HEK293 (cell line): ENCODE measurements around the gene PI4KB.

ENCODE experiments used
- FEZF1 ChIP-seq: fragments of 450-650 bp; formaldehyde crosslinking; IDR thresholded peaks from 2 replicates; pipeline ENCODE4 v1.5.1; 2016; ENCODE audit warnings: missing biosample characterization, missing genetic modification characterization
- HOXA7 ChIP-seq: sonication (generic); formaldehyde crosslinking; IDR thresholded peaks from 2 replicates; pipeline ENCODE4 v1.8.1; 2022; ENCODE audit warnings: missing genetic modification reagents, borderline replicate concordance
- IKZF3 ChIP-seq: fragments of 450-650 bp; IDR thresholded peaks from 2 replicates; pipeline ENCODE4 v1.5.0; 2018; ENCODE audit warnings: missing biosample characterization, mild to moderate bottlenecking, missing genetic modification characterization, moderate library complexity
- KLF8 ChIP-seq: fragments of 450-650 bp; formaldehyde crosslinking; IDR thresholded peaks from 2 replicates; pipeline ENCODE4 v1.5.1; 2016; ENCODE audit warnings: missing biosample characterization, missing genetic modification characterization
- RBAK ChIP-seq: fragments of 450-650 bp; formaldehyde crosslinking; IDR thresholded peaks from 2 replicates; pipeline ENCODE4 v1.5.1; 2016; ENCODE audit warnings: missing biosample characterization, missing genetic modification characterization
- SETDB1 ChIP-seq: IDR thresholded peaks from one replicate; pipeline ENCODE4 v1.6.1; 2017; ENCODE audit warnings: mild to moderate bottlenecking, low read length, moderate library complexity, mixed read lengths; ENCODE audit not compliant: insufficient read length
- TCF7L2 ChIP-seq: IDR thresholded peaks from 2 replicates; pipeline ENCODE4 v1.6.1; 2011; ENCODE audit warnings: low read depth, mild to moderate bottlenecking, inconsistent platforms, low read length, moderate library complexity, borderline replicate concordance
- YY2 ChIP-seq: fragments of 450-650 bp; formaldehyde crosslinking; IDR thresholded peaks from 2 replicates; pipeline ENCODE4 v1.5.1; 2016; ENCODE audit warnings: missing biosample characterization, missing genetic modification characterization
- ZBTB20 ChIP-seq: fragments of 450-650 bp; formaldehyde crosslinking; IDR thresholded peaks from 2 replicates; pipeline ENCODE4 v1.5.1; 2016; ENCODE audit warnings: missing biosample characterization, missing genetic modification characterization
- ZBTB26 ChIP-seq: fragments of 450-650 bp; formaldehyde crosslinking; optimal IDR thresholded peaks from 2 replicates; pipeline ENCODE3; 2016; ENCODE audit warnings: missing biosample characterization, mild to moderate bottlenecking, missing genetic modification characterization
- ZBTB49 ChIP-seq: fragments of 450-650 bp; formaldehyde crosslinking; IDR thresholded peaks from 2 replicates; pipeline ENCODE4 v1.5.1; 2016; ENCODE audit warnings: missing biosample characterization, missing genetic modification characterization, low read depth
- ZNF155 ChIP-seq: fragments of 450-650 bp; formaldehyde crosslinking; IDR thresholded peaks from 2 replicates; pipeline ENCODE4 v1.5.1; 2016; ENCODE audit warnings: missing biosample characterization, missing genetic modification characterization
- ZNF175 ChIP-seq: fragments of 450-650 bp; formaldehyde crosslinking; IDR thresholded peaks from 2 replicates; pipeline ENCODE4 v1.5.1; 2016; ENCODE audit warnings: missing biosample characterization, missing genetic modification characterization
- ZNF184 ChIP-seq: fragments of 450-650 bp; IDR thresholded peaks from 2 replicates; pipeline ENCODE4 v1.5.1; 2018; ENCODE audit warnings: missing biosample characterization, mild to moderate bottlenecking, missing genetic modification characterization
- ZNF221 ChIP-seq: fragments of 450-650 bp; formaldehyde crosslinking; IDR thresholded peaks from 2 replicates; pipeline ENCODE4 v1.5.1; 2017; ENCODE audit warnings: missing biosample characterization, missing genetic modification characterization, borderline replicate concordance
- ZNF223 ChIP-seq: fragments of 450-650 bp; formaldehyde crosslinking; IDR thresholded peaks from 2 replicates; pipeline ENCODE4 v1.5.1; 2016; ENCODE audit warnings: missing biosample characterization, missing genetic modification characterization
- ZNF335 ChIP-seq: fragments of 450-650 bp; formaldehyde crosslinking; conservative IDR thresholded peaks from 2 replicates; pipeline ENCODE4 v1.5.1; 2016; ENCODE audit warnings: missing biosample characterization, missing genetic modification characterization
- ZNF449 ChIP-seq: fragments of 450-650 bp; formaldehyde crosslinking; IDR thresholded peaks from 2 replicates; pipeline ENCODE4 v1.5.1; 2017; ENCODE audit warnings: missing biosample characterization, mild to moderate bottlenecking, missing genetic modification characterization, moderate library complexity
- ZNF514 ChIP-seq: fragments of 450-650 bp; formaldehyde crosslinking; IDR thresholded peaks from 2 replicates; pipeline ENCODE4 v1.5.1; 2016; ENCODE audit warnings: missing biosample characterization, missing genetic modification characterization
- ZNF529 ChIP-seq: fragments of 450-650 bp; formaldehyde crosslinking; IDR thresholded peaks from 2 replicates; pipeline ENCODE4 v1.5.1; 2017; ENCODE audit warnings: missing genetic modification characterization, missing biosample characterization; ENCODE audit not compliant: insufficient replicate concordance
- ZNF558 ChIP-seq: fragments of 450-650 bp; formaldehyde crosslinking; IDR thresholded peaks from 2 replicates; pipeline ENCODE4 v1.5.1; 2016; ENCODE audit warnings: missing biosample characterization, missing genetic modification characterization
- ZNF571 ChIP-seq: fragments of 450-650 bp; formaldehyde crosslinking; IDR thresholded peaks from 2 replicates; pipeline ENCODE4 v1.5.0; 2017; ENCODE audit warnings: missing biosample characterization, missing genetic modification characterization
- ZNF610 ChIP-seq: fragments of 450-650 bp; formaldehyde crosslinking; IDR thresholded peaks from 2 replicates; pipeline ENCODE4 v1.5.1; 2016; ENCODE audit warnings: missing biosample characterization, missing genetic modification characterization, borderline replicate concordance
- ZNF777 ChIP-seq: fragments of 450-650 bp; formaldehyde crosslinking; IDR thresholded peaks from 2 replicates; pipeline ENCODE4 v1.5.1; 2017; ENCODE audit warnings: missing biosample characterization, missing genetic modification characterization, borderline replicate concordance
- ZNF785 ChIP-seq: fragments of 450-650 bp; formaldehyde crosslinking; IDR thresholded peaks from 2 replicates; pipeline ENCODE4 v1.5.1; 2016; ENCODE audit warnings: missing biosample characterization, missing genetic modification characterization
- ZNF830 ChIP-seq: fragments of 450-650 bp; IDR thresholded peaks from 2 replicates; pipeline ENCODE4 v1.5.0; 2018; ENCODE audit warnings: missing biosample characterization, missing genetic modification characterization, low read depth, mild to moderate bottlenecking, moderate library complexity
- ZSCAN18 ChIP-seq: fragments of 450-650 bp; formaldehyde crosslinking; IDR thresholded peaks from 2 replicates; pipeline ENCODE4 v1.5.1; 2016; ENCODE audit warnings: missing biosample characterization, missing genetic modification characterization
- ZSCAN30 ChIP-seq: fragments of 450-650 bp; IDR thresholded peaks from 2 replicates; pipeline ENCODE4 v1.5.1; 2018; ENCODE audit warnings: missing biosample characterization, mild to moderate bottlenecking, missing genetic modification characterization, moderate library complexity
- TF ChIP-seq, protein P1 (sequence below): fragments of 450-650 bp; formaldehyde crosslinking; IDR thresholded peaks from 2 replicates; pipeline ENCODE4 v1.5.1; 2016; ENCODE audit warnings: missing biosample characterization, missing genetic modification characterization

PI4KB gene

DNA sequence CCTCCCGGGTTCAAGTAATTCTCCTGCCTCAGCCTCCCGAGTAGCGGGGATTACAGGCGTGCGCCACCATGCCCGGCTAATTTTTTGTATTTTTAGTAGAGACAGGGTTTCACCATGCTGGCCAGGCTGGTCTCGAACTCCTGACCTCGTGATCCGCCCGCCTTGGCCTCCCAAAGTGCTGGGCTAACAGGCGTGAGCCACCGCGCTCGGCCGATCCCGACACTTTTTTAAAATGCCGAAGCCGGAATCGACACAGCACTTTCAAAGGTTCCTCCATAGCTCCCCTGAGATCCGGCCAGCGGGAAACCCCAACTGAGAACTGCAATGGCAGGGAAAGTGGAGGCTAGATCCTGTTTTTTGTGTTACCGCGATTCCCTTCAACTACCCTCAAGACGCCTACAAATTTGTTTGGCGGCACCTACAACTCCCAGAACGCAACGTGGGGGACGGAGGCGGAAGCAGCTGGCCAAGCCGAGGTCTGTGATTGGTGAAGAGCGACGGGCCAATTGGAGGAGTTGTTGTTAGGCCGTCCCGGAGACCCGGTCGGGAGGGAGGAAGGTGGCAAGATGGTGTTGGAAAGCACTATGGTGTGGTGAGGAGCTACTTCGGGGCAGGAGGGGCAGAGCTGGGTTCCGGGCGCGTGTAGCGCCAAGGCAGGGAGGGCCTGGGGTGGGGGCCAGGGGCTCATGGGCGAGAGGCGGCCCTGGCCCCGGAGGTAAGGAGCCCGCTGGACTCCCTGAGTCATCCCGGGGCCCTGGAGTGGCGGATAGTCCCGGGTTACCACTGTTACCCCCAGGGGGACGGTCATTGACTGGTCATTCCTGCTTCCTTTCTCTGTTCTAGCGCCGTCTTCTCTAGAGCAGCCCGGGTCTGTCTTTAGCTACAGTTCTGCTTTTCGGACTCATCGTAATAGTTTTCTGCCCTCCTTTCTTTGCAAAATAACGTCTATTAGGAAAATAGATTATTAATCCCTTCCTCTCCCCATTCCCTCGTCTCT is 72.7 kb downstream of the PI4KB start, which contains the start of gene PSMD4 (continued):
- TF ChIP-seq ZNF221 (tag by site-specific recombination) (no peak), FEZF1 (tag by site-specific recombination) (no peak), ZNF184 (tag by site-specific recombination) (no peak), ZNF785 (tag by site-specific recombination) (peak; percentile 84; the same call in 1 of the 2 replicates), HOXA7 (no peak), ZNF610 (tag by site-specific recombination) (no peak), TCF7L2 (no peak), YY2 (peak; percentile 70), RBAK (tag by site-specific recombination) (no peak), ZSCAN18 (tag by site-specific recombination) (no peak), ZNF571 (tag by site-specific recombination) (no peak), ZNF335 (tag by site-specific recombination) (peak; percentile 86), ZNF529 (tag by site-specific recombination) (no peak), ZNF830 (no peak), ZNF223 (tag by site-specific recombination) (no peak), ZBTB20 (tag by site-specific recombination) (peak; percentile 100), ZNF449 (tag by site-specific recombination) (no peak), ZNF514 (tag by site-specific recombination) (no peak), IKZF3 (tag by site-specific recombination) (no peak), ZNF777 (tag by site-specific recombination) (no peak), ZNF175 (tag by site-specific recombination) (no peak), ZBTB26 (tag by site-specific recombination) (peak; percentile 22), SETDB1 (no peak), ZBTB49 (tag by site-specific recombination) (no peak), ZNF155 (tag by site-specific recombination) (no peak), ZSCAN30 (tag by site-specific recombination) (no peak), ZNF558 (peak; percentile 45; the same call in 1 of the 2 replicates), KLF8 (tag by site-specific recombination) (peak; percentile 55; the same call in 1 of the 2 replicates)
- TF ChIP-seq, protein P1, sequence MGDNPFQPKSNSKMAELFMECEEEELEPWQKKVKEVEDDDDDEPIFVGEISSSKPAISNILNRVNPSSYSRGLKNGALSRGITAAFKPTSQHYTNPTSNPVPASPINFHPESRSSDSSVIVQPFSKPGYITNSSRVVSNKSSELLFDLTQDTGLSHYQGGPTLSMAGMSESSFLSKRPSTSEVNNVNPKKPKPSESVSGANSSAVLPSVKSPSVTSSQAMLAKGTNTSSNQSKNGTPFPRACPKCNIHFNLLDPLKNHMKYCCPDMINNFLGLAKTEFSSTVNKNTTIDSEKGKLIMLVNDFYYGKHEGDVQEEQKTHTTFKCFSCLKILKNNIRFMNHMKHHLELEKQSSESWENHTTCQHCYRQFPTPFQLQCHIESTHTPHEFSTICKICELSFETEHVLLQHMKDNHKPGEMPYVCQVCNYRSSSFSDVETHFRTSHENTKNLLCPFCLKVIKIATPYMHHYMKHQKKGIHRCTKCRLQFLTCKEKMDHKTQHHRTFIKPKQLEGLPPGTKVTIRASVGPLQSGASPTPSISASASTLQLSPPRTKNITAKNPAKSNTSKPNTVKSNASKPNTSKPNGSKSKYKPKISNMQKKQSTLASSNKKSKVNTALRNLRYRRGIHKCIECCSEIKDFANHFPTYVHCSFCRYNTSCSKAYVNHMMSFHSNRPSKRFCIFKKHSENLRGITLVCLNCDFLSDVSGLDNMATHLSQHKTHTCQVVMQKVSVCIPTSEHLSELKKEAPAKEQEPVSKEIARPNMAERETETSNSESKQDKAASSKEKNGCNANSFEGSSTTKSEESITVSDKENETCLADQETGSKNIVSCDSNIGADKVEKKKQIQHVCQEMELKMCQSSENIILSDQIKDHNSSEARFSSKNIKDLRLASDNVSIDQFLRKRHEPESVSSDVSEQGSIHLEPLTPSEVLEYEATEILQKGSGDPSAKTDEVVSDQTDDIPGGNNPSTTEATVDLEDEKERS (tag by site-specific recombination) = peak; percentile 79; the same call in 1 of the 2 replicates
